Liver (tissue), 3 donors: Measurements from ENCODE around the gene OR8U1.

Source experiments
- JUND ChIP-seq, 2 donors: IDR thresholded peaks; 2 replicates each; pipeline ENCODE4 v1.6.1; 2016; ENCODE audit warnings: antibody characterized with exemption in 2 of 2
- RXRA ChIP-seq, 2 donors: IDR thresholded peaks; 2 replicates each; pipeline ENCODE4 v1.6.1; 2017 to 2018; ENCODE audit warnings: antibody characterized with exemption in 2 of 2, mild to moderate bottlenecking in 1 of 2
- TAF1 ChIP-seq: conservative IDR thresholded peaks from 2 replicates; pipeline ENCODE4 v1.6.1; 2016; ENCODE audit warnings: antibody characterized with exemption, mild to moderate bottlenecking
- TF ChIP-seq, protein P1 (sequence below): fragments of 150-350 bp; IDR thresholded peaks from 2 replicates; pipeline ENCODE4 v1.5.1; 2017; ENCODE audit warnings: improper control_type of control experiment, low read depth, low read length; ENCODE audit not compliant: missing input control
- TF ChIP-seq, protein P2 (sequence below): IDR thresholded peaks from 2 replicates; pipeline ENCODE4 v1.6.1; 2016; ENCODE audit warnings: antibody characterized with exemption, mild to moderate bottlenecking
- TF ChIP-seq, protein P3 (sequence below): IDR thresholded peaks from 2 replicates; pipeline ENCODE4 v1.6.1; 2016; ENCODE audit warnings: antibody characterized with exemption
- donor health status: healthy.
- donor health status: healthy.

DNA sequence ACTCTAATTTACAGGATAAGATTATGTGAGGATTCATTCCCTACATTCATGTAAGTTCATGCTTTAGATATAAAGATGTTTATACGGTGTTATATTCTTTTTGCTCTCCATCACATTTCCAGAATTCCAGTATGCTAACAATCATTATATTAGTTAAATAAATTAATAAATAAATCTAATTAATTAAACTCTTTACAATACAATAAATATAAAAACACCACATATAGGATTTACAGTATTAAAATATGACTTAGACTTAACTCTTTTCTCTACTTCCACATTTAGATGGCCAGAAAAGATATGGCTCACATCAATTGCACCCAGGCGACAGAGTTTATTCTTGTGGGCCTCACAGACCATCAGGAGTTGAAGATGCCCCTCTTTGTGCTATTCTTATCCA, at the start of gene OR8U1:
- TF ChIP-seq, protein P1, sequence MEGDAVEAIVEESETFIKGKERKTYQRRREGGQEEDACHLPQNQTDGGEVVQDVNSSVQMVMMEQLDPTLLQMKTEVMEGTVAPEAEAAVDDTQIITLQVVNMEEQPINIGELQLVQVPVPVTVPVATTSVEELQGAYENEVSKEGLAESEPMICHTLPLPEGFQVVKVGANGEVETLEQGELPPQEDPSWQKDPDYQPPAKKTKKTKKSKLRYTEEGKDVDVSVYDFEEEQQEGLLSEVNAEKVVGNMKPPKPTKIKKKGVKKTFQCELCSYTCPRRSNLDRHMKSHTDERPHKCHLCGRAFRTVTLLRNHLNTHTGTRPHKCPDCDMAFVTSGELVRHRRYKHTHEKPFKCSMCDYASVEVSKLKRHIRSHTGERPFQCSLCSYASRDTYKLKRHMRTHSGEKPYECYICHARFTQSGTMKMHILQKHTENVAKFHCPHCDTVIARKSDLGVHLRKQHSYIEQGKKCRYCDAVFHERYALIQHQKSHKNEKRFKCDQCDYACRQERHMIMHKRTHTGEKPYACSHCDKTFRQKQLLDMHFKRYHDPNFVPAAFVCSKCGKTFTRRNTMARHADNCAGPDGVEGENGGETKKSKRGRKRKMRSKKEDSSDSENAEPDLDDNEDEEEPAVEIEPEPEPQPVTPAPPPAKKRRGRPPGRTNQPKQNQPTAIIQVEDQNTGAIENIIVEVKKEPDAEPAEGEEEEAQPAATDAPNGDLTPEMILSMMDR: no peak
- TF ChIP-seq JUND (IDR thresholded peaks at IDR 0.05) (no peak), TAF1 (no peak), RXRA (IDR thresholded peaks at IDR 0.05) (no peak)
- TF ChIP-seq, protein P2, sequence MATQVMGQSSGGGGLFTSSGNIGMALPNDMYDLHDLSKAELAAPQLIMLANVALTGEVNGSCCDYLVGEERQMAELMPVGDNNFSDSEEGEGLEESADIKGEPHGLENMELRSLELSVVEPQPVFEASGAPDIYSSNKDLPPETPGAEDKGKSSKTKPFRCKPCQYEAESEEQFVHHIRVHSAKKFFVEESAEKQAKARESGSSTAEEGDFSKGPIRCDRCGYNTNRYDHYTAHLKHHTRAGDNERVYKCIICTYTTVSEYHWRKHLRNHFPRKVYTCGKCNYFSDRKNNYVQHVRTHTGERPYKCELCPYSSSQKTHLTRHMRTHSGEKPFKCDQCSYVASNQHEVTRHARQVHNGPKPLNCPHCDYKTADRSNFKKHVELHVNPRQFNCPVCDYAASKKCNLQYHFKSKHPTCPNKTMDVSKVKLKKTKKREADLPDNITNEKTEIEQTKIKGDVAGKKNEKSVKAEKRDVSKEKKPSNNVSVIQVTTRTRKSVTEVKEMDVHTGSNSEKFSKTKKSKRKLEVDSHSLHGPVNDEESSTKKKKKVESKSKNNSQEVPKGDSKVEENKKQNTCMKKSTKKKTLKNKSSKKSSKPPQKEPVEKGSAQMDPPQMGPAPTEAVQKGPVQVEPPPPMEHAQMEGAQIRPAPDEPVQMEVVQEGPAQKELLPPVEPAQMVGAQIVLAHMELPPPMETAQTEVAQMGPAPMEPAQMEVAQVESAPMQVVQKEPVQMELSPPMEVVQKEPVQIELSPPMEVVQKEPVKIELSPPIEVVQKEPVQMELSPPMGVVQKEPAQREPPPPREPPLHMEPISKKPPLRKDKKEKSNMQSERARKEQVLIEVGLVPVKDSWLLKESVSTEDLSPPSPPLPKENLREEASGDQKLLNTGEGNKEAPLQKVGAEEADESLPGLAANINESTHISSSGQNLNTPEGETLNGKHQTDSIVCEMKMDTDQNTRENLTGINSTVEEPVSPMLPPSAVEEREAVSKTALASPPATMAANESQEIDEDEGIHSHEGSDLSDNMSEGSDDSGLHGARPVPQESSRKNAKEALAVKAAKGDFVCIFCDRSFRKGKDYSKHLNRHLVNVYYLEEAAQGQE: no peak
- TF ChIP-seq, protein P3, sequence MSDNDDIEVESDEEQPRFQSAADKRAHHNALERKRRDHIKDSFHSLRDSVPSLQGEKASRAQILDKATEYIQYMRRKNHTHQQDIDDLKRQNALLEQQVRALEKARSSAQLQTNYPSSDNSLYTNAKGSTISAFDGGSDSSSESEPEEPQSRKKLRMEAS: no peak
